ENCODE measurements around the gene DNAJA1. TPM values are rescaled to one million over a fixed set of nuclear protein-coding genes. Genes with fewer than 3 reads are reported as not detected.

DNAJA1 gene
- total RNA-seq, 1 experiment from 2014 or later: 186 TPM

- H3K27me3 Mint-ChIP-seq (ENCODE audit: unreplicated experiment): no peaks in the 10 kb centered on the region
- no TSS peak for BruUV-seq (replicated peaks)
- H3K36me3 Mint-ChIP-seq (ENCODE audit: insufficient read depth, unreplicated experiment): peaks cover 57% of the 10 kb centered on the region
- peaks cover 31% of the 10 kb centered on the region for H3K4me1 Mint-ChIP-seq (ENCODE audit: low read depth, unreplicated experiment)
- intact Hi-C loops (cut with micrococcal nuclease; ENCODE audit: unreplicated experiment): no loop called here
- CTCF ChIA-PET: no interaction called here
- H3K27ac Mint-ChIP-seq (ENCODE audit: unreplicated experiment): peak overlapping the region; percentile 27
- no peak for DNase-seq
- peak overlapping the region; percentile 77 for H3K4me3 Mint-ChIP-seq (ENCODE audit: low read depth, unreplicated experiment)
- H3K9me3 Mint-ChIP-seq (ENCODE audit: low read depth, unreplicated experiment): no peaks in the 10 kb centered on the region
- TF ChIP-seq, protein P1, sequence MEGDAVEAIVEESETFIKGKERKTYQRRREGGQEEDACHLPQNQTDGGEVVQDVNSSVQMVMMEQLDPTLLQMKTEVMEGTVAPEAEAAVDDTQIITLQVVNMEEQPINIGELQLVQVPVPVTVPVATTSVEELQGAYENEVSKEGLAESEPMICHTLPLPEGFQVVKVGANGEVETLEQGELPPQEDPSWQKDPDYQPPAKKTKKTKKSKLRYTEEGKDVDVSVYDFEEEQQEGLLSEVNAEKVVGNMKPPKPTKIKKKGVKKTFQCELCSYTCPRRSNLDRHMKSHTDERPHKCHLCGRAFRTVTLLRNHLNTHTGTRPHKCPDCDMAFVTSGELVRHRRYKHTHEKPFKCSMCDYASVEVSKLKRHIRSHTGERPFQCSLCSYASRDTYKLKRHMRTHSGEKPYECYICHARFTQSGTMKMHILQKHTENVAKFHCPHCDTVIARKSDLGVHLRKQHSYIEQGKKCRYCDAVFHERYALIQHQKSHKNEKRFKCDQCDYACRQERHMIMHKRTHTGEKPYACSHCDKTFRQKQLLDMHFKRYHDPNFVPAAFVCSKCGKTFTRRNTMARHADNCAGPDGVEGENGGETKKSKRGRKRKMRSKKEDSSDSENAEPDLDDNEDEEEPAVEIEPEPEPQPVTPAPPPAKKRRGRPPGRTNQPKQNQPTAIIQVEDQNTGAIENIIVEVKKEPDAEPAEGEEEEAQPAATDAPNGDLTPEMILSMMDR (IDR thresholded peaks at IDR 0.05; ENCODE audit: unreplicated experiment): no peak
Measured at GRCh38 chr9:33023661-33024060, 1.4 kb upstream of the DNAJA1 start.

- peak overlapping the region; percentile 27 for H3K27ac Mint-ChIP-seq (ENCODE audit: unreplicated experiment)
- CTCF ChIA-PET: interaction anchor here (0.5 kb wide), 1 partner anchor 96 kb away, joined by 3 read pairs; no protein-coding TSS in a partner anchor
- no peaks in the 10 kb centered on the region for H3K9me3 Mint-ChIP-seq (ENCODE audit: low read depth, unreplicated experiment)
- TF ChIP-seq, protein P1 (IDR thresholded peaks at IDR 0.05; ENCODE audit: unreplicated experiment): no peak
- H3K4me1 Mint-ChIP-seq (ENCODE audit: low read depth, unreplicated experiment): peaks cover 31% of the 10 kb centered on the region
- H3K4me3 Mint-ChIP-seq (ENCODE audit: low read depth, unreplicated experiment): peak overlapping the region; percentile 77
- TSS peak; percentile 49 for BruUV-seq (replicated peaks)
- DNase-seq: no peak
- no peaks in the 10 kb centered on the region for H3K27me3 Mint-ChIP-seq (ENCODE audit: unreplicated experiment)
- intact Hi-C loops (cut with micrococcal nuclease; ENCODE audit: unreplicated experiment): no loop called here
- H3K36me3 Mint-ChIP-seq (ENCODE audit: insufficient read depth, unreplicated experiment): peaks cover 59% of the 10 kb centered on the region
Measured at GRCh38 chr9:33024126-33024965, 727 bp upstream of the DNAJA1 start.

DNA sequence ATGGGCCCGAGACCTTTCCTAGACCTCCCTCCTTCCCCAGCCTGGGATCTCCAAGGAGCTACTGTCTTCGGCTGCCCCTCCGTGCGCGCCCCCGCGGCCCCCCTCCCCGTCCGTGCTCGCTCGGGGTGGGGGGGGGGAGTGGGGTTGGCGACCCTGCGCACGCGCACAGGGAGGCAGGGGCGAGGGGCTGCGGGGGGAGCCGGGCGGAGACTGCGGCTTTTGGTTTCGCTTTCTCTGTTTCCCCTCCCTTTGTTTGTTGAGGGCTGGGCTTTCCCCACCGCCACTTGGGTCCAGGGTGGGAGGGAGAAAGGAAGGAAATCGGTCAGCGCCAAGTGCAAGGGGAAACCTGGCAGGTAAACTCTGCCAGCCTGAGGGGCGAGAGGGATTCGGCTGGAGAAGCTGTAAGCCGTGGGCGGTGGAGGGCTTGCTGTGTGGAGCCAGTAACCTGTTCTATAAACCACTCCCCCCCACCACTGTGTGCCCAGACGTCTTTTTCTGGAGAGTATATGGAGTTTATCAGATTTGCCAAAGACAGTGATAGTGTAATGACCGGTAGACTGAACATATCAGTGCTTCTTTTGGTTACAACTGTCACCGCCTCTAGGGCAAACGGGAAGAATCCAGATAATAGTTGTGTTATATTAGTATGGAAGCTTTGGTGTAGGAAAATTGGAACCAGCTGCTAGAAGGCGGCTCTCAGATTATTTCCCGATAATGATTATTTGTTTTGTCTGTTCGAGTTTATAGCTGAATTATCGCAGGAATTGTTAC is 684 bp downstream of the DNAJA1 start:
- intact Hi-C loops (cut with micrococcal nuclease; ENCODE audit: unreplicated experiment): no loop called here

DNA sequence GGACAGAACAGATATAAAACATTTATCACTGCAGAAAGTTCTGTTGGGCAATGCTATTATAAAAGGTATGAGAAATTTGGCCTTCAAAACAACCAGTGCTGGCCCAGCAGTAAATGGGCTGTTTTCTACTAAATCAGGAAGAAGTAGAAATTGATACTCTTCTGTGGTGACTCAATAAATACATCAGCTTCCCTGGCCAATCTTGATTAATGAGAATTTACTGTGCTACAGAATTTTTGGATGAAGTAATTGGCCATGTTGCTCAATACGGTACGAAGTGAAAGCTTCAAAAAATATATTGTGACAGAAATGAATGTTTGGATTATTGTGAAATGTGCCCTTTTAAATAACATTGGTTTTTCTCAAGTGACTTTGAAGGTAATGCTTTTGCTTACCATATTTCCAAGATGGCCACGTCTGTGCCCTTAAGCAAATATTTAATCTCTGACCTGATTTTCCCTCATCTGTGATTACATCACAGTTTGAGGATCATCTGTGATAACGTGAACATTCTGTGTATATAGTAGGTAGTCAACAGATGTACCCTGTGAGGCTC is 4.2 kb downstream of the DNAJA1 start:
- Mint-ChIP-seq H3K27me3 (ENCODE audit: unreplicated experiment) (no peaks in the 10 kb centered on the region), H3K4me1 (ENCODE audit: low read depth, unreplicated experiment) (peaks cover 18% of the 10 kb centered on the region), H3K27ac (ENCODE audit: unreplicated experiment) (peak overlapping the region; percentile 17), H3K9me3 (ENCODE audit: low read depth, unreplicated experiment) (no peaks in the 10 kb centered on the region), H3K36me3 (ENCODE audit: insufficient read depth, unreplicated experiment) (peaks cover 94% of the 10 kb centered on the region), H3K4me3 (ENCODE audit: low read depth, unreplicated experiment) (peak overlapping the region; percentile 77)
- no peak for DNase-seq
- intact Hi-C loops (cut with micrococcal nuclease; ENCODE audit: unreplicated experiment): no loop called here
- TSS peak; percentile 0 for BruUV-seq (replicated peaks)
- TF ChIP-seq, protein P1 (IDR thresholded peaks at IDR 0.05; ENCODE audit: unreplicated experiment): no peak
- CTCF ChIA-PET: no interaction called here

More for the DNA sequence above, 684 bp downstream of the DNAJA1 start:
- Mint-ChIP-seq H3K4me3 (ENCODE audit: low read depth, unreplicated experiment) (peak overlapping the region; percentile 77), H3K4me1 (ENCODE audit: low read depth, unreplicated experiment) (peaks cover 31% of the 10 kb centered on the region), H3K36me3 (ENCODE audit: insufficient read depth, unreplicated experiment) (peaks cover 72% of the 10 kb centered on the region), H3K9me3 (ENCODE audit: low read depth, unreplicated experiment) (no peaks in the 10 kb centered on the region), H3K27me3 (ENCODE audit: unreplicated experiment) (no peaks in the 10 kb centered on the region), H3K27ac (ENCODE audit: unreplicated experiment) (peak overlapping the region; percentile 77)
- CTCF ChIA-PET: no interaction called here
- DNase-seq: peak; percentile 61
- BruUV-seq (replicated peaks): no TSS peak
- TF ChIP-seq, protein P1 (IDR thresholded peaks at IDR 0.05; ENCODE audit: unreplicated experiment): no peak
